Measurements from ENCODE around the gene ROBO1.

- TF ChIP-seq, protein P1, sequence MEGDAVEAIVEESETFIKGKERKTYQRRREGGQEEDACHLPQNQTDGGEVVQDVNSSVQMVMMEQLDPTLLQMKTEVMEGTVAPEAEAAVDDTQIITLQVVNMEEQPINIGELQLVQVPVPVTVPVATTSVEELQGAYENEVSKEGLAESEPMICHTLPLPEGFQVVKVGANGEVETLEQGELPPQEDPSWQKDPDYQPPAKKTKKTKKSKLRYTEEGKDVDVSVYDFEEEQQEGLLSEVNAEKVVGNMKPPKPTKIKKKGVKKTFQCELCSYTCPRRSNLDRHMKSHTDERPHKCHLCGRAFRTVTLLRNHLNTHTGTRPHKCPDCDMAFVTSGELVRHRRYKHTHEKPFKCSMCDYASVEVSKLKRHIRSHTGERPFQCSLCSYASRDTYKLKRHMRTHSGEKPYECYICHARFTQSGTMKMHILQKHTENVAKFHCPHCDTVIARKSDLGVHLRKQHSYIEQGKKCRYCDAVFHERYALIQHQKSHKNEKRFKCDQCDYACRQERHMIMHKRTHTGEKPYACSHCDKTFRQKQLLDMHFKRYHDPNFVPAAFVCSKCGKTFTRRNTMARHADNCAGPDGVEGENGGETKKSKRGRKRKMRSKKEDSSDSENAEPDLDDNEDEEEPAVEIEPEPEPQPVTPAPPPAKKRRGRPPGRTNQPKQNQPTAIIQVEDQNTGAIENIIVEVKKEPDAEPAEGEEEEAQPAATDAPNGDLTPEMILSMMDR (IDR thresholded peaks at IDR 0.05; ENCODE audit: low read length), result no peak
- no peak for TF ChIP-seq EZH2 (optimal IDR thresholded peaks at IDR 0.05; ENCODE audit: low read depth, low read length)
These were observed 253.7 kb downstream of the ROBO1 start for GRCh38 chr3:79514069-79514468.

Measured in MM.1S (cell line).